ENCODE data around the gene HIBCH. TPM values are rescaled to one million over a fixed set of nuclear protein-coding genes. Genes with fewer than 3 reads are reported as not detected.
A peak's percentile ranks its signal among the peaks of the same experiment; 100 is the strongest.

The HIBCH gene
- total RNA-seq, 1 donor from 2014 or later: 38.8 TPM

DNA sequence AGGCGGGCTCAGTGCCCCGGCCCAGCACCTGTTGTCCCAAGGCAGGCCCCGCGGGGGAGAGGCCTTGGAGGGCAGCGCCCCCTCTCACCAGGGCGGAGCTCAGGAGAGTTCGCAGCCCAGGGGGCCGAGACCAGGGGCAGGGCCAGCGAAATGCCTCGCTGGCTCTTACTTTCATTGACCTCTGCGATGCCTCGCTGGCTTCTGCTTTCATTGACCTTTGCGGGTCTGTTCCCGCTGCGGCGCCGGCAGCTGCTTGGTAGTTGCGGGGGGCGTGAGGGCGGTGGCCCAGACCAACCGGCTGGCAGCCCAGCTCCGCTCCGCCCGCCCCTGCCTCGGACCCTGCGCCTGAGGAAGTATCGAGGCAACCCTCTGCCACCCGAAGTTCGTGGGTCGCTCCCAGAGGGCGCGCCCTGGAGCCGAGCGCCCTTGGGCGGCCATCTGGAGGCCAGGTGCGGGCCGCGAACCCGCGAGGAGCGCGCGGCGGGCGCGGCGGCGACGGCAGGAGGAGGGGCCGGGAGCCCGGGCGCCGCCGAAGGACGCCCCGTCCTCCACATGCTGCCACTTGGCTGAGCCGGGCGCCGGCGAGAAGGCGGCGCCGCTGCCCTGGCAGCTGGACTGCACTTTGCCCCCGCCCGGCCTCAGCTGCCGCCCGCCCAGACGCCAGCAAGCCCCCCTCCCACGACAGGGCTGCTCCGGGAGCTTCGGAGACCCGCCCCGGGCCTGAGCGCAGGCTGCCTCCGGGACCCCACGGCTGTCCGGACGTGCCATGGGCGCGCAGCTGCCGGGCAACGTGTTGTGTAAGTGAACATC is 139.1 kb downstream of the HIBCH start:
- peak; percentile 53 for TF ChIP-seq EZH2 (IDR thresholded peaks at IDR 0.05)
- peak; percentile 29 for TF ChIP-seq EZH2phosphoT487 (IDR thresholded peaks at IDR 0.05)
- TF ChIP-seq, protein P1, sequence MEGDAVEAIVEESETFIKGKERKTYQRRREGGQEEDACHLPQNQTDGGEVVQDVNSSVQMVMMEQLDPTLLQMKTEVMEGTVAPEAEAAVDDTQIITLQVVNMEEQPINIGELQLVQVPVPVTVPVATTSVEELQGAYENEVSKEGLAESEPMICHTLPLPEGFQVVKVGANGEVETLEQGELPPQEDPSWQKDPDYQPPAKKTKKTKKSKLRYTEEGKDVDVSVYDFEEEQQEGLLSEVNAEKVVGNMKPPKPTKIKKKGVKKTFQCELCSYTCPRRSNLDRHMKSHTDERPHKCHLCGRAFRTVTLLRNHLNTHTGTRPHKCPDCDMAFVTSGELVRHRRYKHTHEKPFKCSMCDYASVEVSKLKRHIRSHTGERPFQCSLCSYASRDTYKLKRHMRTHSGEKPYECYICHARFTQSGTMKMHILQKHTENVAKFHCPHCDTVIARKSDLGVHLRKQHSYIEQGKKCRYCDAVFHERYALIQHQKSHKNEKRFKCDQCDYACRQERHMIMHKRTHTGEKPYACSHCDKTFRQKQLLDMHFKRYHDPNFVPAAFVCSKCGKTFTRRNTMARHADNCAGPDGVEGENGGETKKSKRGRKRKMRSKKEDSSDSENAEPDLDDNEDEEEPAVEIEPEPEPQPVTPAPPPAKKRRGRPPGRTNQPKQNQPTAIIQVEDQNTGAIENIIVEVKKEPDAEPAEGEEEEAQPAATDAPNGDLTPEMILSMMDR (IDR thresholded peaks at IDR 0.05): peak; percentile 58
- no peaks in the 10 kb centered on the region for H3K9me3 Mint-ChIP-seq
- peaks cover 14% of the 10 kb centered on the region for H3K4me1 Mint-ChIP-seq
- peaks cover 10% of the 10 kb centered on the region for H3K27me3 Mint-ChIP-seq (ENCODE audit: insufficient read depth, low read depth)
- peak overlapping the region; percentile 76 for H3K4me2 ChIP-seq
- no peak overlapping the region for H3K27ac ChIP-seq
- H3K36me3 ChIP-seq: no peaks in the 10 kb centered on the region
- DNase-seq (ENCODE audit: low spot score): peak; percentile 84
- no peaks in the 10 kb centered on the region for H4K20me1 ChIP-seq (ENCODE audit: low read depth)
- H3K27ac Mint-ChIP-seq: no peak overlapping the region
- H3K79me2 ChIP-seq (ENCODE audit: low read depth): no peaks in the 10 kb centered on the region
- H2AFZ ChIP-seq (replicated peaks): peak overlapping the region; percentile 96
- H3K9me3 ChIP-seq (ENCODE audit: low read depth): no peaks in the 10 kb centered on the region
- H3K4me1 ChIP-seq: peaks cover 6% of the 10 kb centered on the region
- peaks cover 12% of the 10 kb centered on the region for H3F3A ChIP-seq (ENCODE audit: low read depth)
- no peak overlapping the region for H3K9ac ChIP-seq
- H3K4me3 ChIP-seq: peak overlapping the region; percentile 65
- no peaks in the 10 kb centered on the region for H3K36me3 Mint-ChIP-seq
- H3K4me3 Mint-ChIP-seq: peak overlapping the region; percentile 82
- H3K27me3 ChIP-seq: peaks cover 42% of the 10 kb centered on the region

DNA sequence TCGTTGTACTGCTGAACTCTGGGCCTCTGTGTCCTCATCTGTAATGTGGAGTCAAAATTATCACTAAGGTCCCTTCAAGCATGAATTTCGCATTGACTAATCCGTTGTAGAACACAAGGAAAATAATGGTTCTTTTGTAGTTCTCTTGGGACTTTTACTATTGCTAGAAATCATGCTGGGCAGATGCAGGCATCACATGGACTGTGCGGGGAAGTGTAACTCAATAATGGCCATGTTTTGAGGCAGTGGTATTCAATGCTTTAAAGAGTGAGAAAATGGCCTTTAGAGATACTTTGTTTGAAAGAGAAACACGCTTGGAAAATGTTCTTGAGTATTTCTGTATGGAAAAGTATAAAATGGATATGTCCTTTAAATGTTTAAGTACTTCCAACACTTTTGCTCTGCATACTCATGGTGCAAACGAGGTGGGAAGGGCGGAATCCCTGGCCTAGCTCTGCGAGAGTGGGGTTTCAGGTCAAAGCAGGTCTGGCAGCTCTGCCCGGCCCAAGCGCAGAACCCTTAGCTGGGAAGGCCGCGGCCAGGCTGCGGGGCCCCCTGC is 139.8 kb downstream of the HIBCH start:
- Histone ChIP-seq H3K4me2 (peak overlapping the region; percentile 76), H3K36me3 (no peaks in the 10 kb centered on the region), H3F3A (ENCODE audit: low read depth) (peaks cover 12% of the 10 kb centered on the region), H3K9me3 (ENCODE audit: low read depth) (no peaks in the 10 kb centered on the region), H3K27ac (no peak overlapping the region), H3K4me1 (peaks cover 9% of the 10 kb centered on the region), H3K27me3 (peaks cover 42% of the 10 kb centered on the region), H3K4me3 (peak overlapping the region; percentile 65), H2AFZ (replicated peaks) (peak overlapping the region; percentile 96), H4K20me1 (ENCODE audit: low read depth) (no peaks in the 10 kb centered on the region), H3K79me2 (ENCODE audit: low read depth) (no peaks in the 10 kb centered on the region), H3K9ac (no peak overlapping the region)
- TF ChIP-seq, protein P1 (IDR thresholded peaks at IDR 0.05): no peak
- TF ChIP-seq EZH2 (IDR thresholded peaks at IDR 0.05) (no peak), EZH2phosphoT487 (IDR thresholded peaks at IDR 0.05) (no peak)
- no peaks in the 10 kb centered on the region for H3K36me3 Mint-ChIP-seq
- H3K4me1 Mint-ChIP-seq: peaks cover 14% of the 10 kb centered on the region
- DNase-seq (ENCODE audit: low spot score): peak; percentile 9
- H3K9me3 Mint-ChIP-seq: no peaks in the 10 kb centered on the region
- peak overlapping the region; percentile 87 for H3K4me3 Mint-ChIP-seq
- H3K27ac Mint-ChIP-seq: no peak overlapping the region
- H3K27me3 Mint-ChIP-seq (ENCODE audit: insufficient read depth, low read depth): peaks cover 10% of the 10 kb centered on the region

DNA sequence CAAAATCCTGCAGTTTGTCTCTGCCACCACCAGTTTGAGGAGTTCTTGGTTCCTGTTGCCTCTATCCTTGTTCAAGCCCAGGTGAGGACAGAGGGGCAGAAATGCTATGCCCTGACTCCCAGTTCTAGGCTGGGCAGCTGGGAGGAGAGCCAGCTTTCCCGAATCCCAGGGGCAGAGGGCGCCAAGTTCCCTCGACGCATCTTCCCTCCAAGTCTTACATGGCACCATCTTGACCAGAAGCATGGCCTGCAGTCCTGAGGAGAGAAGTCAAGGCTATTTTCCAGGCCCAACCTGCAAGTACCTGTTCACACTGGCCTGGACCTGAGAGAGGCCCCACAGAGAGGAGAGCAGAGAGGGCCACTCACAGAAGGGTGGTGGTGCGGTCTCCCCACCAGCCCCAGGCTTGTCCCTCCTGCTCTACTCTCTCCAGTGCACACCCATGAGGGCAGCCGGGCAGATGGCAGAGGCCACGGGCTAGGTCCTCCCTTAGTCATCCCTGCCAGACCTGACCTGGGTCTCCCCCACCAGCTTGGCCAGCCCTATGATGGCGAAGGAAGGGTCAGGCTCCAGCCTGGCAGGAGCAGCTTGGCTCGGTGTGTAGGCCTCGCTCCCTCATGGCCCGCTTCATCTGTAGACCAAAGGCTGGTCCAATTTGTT is 141.4 kb downstream of the HIBCH start:
- peaks cover 12% of the 10 kb centered on the region for H3F3A ChIP-seq (ENCODE audit: low read depth)
- no peaks in the 10 kb centered on the region for H3K36me3 ChIP-seq
- no peak overlapping the region for H2AFZ ChIP-seq (replicated peaks)
- DNase-seq (ENCODE audit: low spot score): no peak
- no peak overlapping the region for H3K4me2 ChIP-seq
- peaks cover 42% of the 10 kb centered on the region for H3K27me3 ChIP-seq
- H3K9ac ChIP-seq: no peak overlapping the region
- TF ChIP-seq EZH2 (IDR thresholded peaks at IDR 0.05) (no peak), EZH2phosphoT487 (IDR thresholded peaks at IDR 0.05) (no peak)
- TF ChIP-seq, protein P1 (IDR thresholded peaks at IDR 0.05): no peak
- Mint-ChIP-seq H3K36me3 (no peaks in the 10 kb centered on the region), H3K27ac (no peak overlapping the region), H3K9me3 (no peaks in the 10 kb centered on the region), H3K4me3 (no peak overlapping the region), H3K27me3 (ENCODE audit: insufficient read depth, low read depth) (peaks cover 10% of the 10 kb centered on the region), H3K4me1 (peaks cover 14% of the 10 kb centered on the region)
- H3K27ac ChIP-seq: no peak overlapping the region
- H4K20me1 ChIP-seq (ENCODE audit: low read depth): no peaks in the 10 kb centered on the region
- no peaks in the 10 kb centered on the region for H3K79me2 ChIP-seq (ENCODE audit: low read depth)
- H3K4me1 ChIP-seq: peaks cover 9% of the 10 kb centered on the region
- no peaks in the 10 kb centered on the region for H3K9me3 ChIP-seq (ENCODE audit: low read depth)
- H3K4me3 ChIP-seq: no peak overlapping the region
